ENCODE results near the gene PCMTD2. TPM values are rescaled to one million over a fixed set of nuclear protein-coding genes. Genes with fewer than 3 reads are reported as not detected.

PCMTD2 gene
- total and polyA plus RNA-seq, 9 donors, result 32.0 to 96.3 (median 78.7) TPM

DNA sequence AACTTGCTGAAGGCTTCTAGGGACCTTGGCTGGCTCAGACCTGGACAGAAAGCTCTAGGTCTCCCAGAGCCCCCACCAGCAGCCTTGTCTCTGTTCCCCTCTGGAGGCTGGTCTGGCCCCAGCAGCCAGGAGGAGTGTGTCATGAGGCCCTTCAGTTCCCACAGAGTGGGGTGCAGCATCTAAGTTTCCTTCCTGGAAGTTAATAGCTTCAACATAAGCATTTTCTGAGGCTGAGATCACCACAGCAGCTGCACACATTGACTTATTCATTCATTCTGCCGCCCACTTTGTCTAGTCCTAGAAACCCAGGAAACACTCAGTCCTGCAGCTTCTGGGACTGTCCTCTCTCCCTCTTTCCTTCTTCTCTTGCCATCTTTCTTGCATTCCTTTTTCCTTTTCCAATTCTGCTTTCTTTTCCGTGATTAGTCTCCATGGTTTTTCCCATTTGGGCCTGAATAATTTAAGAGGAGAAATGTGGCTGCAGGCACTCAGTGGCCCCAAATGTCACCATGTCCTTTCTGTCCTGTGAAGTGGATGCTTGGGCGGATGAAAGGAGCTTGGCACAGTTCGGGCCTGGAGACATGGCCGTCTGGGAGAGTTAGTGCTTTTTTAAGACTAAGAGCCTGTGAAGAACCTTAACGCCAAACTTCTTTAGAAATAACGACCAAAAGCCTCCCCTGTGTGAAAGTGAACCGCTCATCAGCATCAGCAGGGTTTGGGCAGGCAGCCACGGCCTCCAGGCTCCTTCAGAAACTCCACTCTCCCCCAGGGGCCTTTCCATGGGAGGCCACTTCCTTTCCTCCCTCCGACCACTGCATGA, 31.0 kb upstream of the PCMTD2 start:
- intact Hi-C loops (cut with DNase I), result no loop called here

DNA sequence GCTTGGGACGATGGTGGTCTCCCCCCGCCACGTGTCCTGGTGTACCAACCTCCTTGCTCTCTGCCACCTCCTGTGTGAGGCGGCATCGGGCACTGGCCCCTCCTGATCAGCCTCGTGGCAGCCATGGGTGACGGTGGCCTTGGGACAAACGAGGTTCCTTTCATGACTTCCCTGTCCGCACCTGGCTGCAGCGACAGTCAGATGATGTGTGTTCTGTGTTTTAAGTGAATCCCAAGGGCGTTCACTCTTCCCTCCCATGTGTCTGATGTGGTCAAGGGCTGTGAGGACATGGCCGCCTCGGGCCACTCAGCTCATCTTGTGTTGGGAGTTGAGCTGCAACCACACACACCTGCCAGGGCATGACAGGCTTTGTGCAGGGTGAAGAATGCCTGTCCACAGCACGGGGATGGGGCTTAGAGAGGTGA, 30.4 kb upstream of the PCMTD2 start:
- TF ChIP-seq, protein P1, sequence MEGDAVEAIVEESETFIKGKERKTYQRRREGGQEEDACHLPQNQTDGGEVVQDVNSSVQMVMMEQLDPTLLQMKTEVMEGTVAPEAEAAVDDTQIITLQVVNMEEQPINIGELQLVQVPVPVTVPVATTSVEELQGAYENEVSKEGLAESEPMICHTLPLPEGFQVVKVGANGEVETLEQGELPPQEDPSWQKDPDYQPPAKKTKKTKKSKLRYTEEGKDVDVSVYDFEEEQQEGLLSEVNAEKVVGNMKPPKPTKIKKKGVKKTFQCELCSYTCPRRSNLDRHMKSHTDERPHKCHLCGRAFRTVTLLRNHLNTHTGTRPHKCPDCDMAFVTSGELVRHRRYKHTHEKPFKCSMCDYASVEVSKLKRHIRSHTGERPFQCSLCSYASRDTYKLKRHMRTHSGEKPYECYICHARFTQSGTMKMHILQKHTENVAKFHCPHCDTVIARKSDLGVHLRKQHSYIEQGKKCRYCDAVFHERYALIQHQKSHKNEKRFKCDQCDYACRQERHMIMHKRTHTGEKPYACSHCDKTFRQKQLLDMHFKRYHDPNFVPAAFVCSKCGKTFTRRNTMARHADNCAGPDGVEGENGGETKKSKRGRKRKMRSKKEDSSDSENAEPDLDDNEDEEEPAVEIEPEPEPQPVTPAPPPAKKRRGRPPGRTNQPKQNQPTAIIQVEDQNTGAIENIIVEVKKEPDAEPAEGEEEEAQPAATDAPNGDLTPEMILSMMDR (IDR thresholded peaks at IDR 0.05), result no peak
- no peak for TF ChIP-seq POLR2A (IDR thresholded peaks at IDR 0.05)
- TF ChIP-seq EP300 (IDR thresholded peaks at IDR 0.05), result no peak
- intact Hi-C loops (cut with DNase I), result no loop called here
- Histone ChIP-seq H3K36me3 (no peaks in the 10 kb centered on the region), H3K27me3 (no peaks in the 10 kb centered on the region), H3K9me3 (no peaks in the 10 kb centered on the region), H3K27ac (no peak overlapping the region), H3K4me1 (ENCODE audit: insufficient read depth) (peaks cover 6% of the 10 kb centered on the region), H3K4me3 (no peak overlapping the region)
- DNase-seq, result no peak
- 64 to 79% (median 76%) methylated on average over 14 of the region's 14 CpGs for WGBS, 3 donors

More for the DNA sequence above, 31.0 kb upstream of the PCMTD2 start:
- no peak for DNase-seq
- peaks cover 6% of the 10 kb centered on the region for H3K4me1 ChIP-seq (ENCODE audit: insufficient read depth)
- TF ChIP-seq, protein P1 (IDR thresholded peaks at IDR 0.05), result no peak
- TF ChIP-seq EP300 (IDR thresholded peaks at IDR 0.05), result no peak
- TF ChIP-seq POLR2A (IDR thresholded peaks at IDR 0.05), result no peak
- H3K27me3 ChIP-seq, result no peaks in the 10 kb centered on the region
- no peaks in the 10 kb centered on the region for H3K36me3 ChIP-seq
- no peak overlapping the region for H3K4me3 ChIP-seq
- H3K9me3 ChIP-seq, result no peaks in the 10 kb centered on the region
- H3K27ac ChIP-seq, result no peak overlapping the region
- WGBS, 3 donors, result 48 to 61% (median 58%) methylated on average over 10 of the region's 10 CpGs

DNA sequence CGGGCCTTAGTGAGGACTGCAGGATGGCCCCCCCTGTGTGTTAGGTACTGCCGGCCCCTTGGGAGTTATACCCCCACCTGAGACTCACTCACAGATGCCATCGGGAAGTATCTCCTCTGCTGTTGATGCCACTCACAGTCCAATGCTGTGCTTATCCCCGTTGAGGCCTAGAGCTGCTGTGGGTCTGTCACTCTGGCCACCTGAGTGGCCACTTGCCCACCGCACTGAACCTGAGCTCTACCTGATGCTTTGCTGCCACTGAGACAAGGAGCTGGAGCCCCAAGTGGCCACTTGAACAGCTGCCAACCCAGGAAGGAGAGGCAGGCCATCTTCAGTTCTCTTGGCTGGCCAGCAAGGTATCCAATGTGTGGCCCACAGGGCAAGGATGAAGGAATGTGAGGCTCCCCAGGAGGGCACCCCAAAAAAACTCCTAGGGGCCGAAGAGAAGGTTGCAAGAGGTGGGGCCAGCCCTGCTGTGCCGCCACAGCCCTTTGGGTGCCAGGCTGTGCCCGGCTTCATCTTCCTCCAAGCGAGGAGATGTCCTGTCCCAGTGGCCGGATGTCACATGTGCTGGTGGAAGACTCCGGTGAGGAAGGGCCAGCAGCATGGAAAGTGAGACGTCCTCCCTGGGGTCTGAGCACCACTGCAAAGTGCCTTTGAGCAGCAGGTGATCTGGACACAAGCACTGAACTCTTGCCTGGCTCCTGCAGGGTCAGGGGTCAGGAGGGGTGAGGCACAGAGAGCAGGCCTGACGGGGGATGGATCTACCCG, 29.5 kb upstream of the PCMTD2 start:
- peaks cover 6% of the 10 kb centered on the region for H3K4me1 ChIP-seq (ENCODE audit: insufficient read depth)
- H3K27ac ChIP-seq, result no peak overlapping the region
- H3K9me3 ChIP-seq, result no peaks in the 10 kb centered on the region
- no peak overlapping the region for H3K4me3 ChIP-seq
- WGBS, 3 donors, result 87 to 92% (median 89%) methylated on average over 14 of the region's 14 CpGs
- DNase-seq, result no peak
- H3K27me3 ChIP-seq, result no peaks in the 10 kb centered on the region
- TF ChIP-seq, protein P1 (IDR thresholded peaks at IDR 0.05), result no peak
- TF ChIP-seq POLR2A (IDR thresholded peaks at IDR 0.05) (no peak), EP300 (IDR thresholded peaks at IDR 0.05) (no peak)
- H3K36me3 ChIP-seq, result no peaks in the 10 kb centered on the region
- intact Hi-C loops (cut with DNase I), result no loop called here

DNA sequence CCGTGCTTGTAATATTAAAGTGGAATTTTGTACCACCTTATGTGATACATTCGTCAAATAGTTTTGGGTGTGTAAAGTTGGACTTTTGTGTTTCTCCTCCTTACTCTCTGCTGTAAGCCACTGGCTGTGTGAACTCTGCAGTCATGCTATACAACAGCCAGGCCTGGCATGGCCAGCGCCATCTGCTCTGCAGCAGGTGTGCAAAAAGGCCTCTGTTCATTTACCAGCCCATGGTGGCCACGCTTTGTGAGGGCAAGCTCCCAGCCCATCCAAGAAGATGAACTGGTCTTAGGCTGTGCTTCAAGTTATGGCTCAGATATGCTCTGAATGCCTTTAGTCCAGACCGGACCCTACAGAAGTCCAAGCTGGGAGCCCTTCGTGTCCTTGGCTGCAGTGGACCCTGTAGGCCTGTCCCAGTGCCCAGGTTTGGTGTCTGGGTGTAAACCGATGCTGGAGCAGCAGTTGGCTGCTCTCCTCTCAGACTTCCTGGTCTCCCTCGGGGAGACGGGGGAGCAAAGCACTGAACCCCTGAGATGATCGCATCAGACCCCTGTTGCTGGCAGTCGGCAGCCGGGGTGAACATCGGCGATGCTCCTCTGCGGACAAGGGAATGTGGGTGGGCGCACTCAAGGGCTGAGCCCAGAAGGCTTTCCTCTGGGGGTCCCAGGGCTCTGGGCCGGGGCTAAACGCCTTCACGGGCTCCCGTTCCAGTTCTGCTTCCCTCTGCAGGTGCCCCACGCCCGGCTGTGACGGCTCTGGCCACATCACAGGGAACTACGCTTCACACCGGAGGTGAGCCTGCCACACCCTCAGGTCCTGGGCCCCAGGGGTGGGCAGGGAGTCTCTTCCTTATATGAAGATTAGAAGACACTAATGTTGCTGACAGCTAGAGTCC, 28.6 kb upstream of the PCMTD2 start:
- H3K27ac ChIP-seq, result no peak overlapping the region
- H3K9me3 ChIP-seq, result no peaks in the 10 kb centered on the region
- H3K4me3 ChIP-seq, result no peak overlapping the region
- peaks cover 6% of the 10 kb centered on the region for H3K4me1 ChIP-seq (ENCODE audit: insufficient read depth)
- 87 to 88% (median 88%) methylated on average over 25 of the region's 25 CpGs for WGBS, 3 donors
- no peak for DNase-seq
- intact Hi-C loops (cut with DNase I), result no loop called here
- no peak for TF ChIP-seq POLR2A (IDR thresholded peaks at IDR 0.05)
- TF ChIP-seq, protein P1 (IDR thresholded peaks at IDR 0.05), result no peak
- TF ChIP-seq EP300 (IDR thresholded peaks at IDR 0.05), result no peak
- H3K36me3 ChIP-seq, result no peaks in the 10 kb centered on the region
- H3K27me3 ChIP-seq, result no peaks in the 10 kb centered on the region
